Panc1 (cell line): ENCODE data around the gene VASP. TPM values are rescaled to one million over a fixed set of nuclear protein-coding genes. Genes with fewer than 3 reads are reported as not detected.

Experiments used
- ATAC-seq: fragments of 200-7000 bp; cut with Tn5 transposase; 2 replicates; pipeline ENCODE4 v1.9.1; 2020; ENCODE audit warnings: mild to moderate bottlenecking, moderate library complexity
- BruUV-seq: library from RNA; stranded (reverse); fragments of 400-500 nt; replicated peaks from 2 replicates; lab custom pipeline; 2021; lab: Mats Ljungman, UMichigan
- CTCF ChIA-PET: fragments of 300-600 bp; sonication (Branson Sonifier 250); formaldehyde crosslinking; loops from one replicate; lab custom pipeline; 2022; ENCODE audit warnings: antibody characterized with exemption; lab: Charles Lee
- POLR2A ChIA-PET: fragments of 300-600 bp; sonication (Branson Sonifier 250); formaldehyde crosslinking; loops from one replicate; lab custom pipeline; 2022; ENCODE audit warnings: antibody characterized with exemption; lab: Charles Lee
- DNase-seq: peaks from one replicate; pipeline ENCODE4 v3.0.0-alpha.2; 2010; ENCODE audit warnings: low read depth, low spot score
- H3K27ac ChIP-seq: 2 replicates; pipeline ENCODE4 v1.5.1; 2011; ENCODE audit warnings: mild to moderate bottlenecking, low read length, inconsistent platforms
- H3K27me3 ChIP-seq: fragments of 200-500 bp; sonication (Bioruptor generic); 2 replicates; pipeline ENCODE4 v1.6.0; 2014; ENCODE audit warnings: low read length, inconsistent platforms; ENCODE audit not compliant: control insufficient read depth, insufficient read depth
- H3K36me3 ChIP-seq: fragments of 200-500 bp; sonication (Bioruptor generic); 2 replicates; pipeline ENCODE4 v1.5.1; 2014; ENCODE audit warnings: inconsistent platforms, mild to moderate bottlenecking, low read length, moderate library complexity; ENCODE audit not compliant: control insufficient read depth, insufficient read depth
- H3K4me1 ChIP-seq: 2 replicates; pipeline ENCODE4 v1.5.1; 2011; ENCODE audit warnings: inconsistent platforms, mild to moderate bottlenecking, low read length, moderate library complexity; ENCODE audit not compliant: control insufficient read depth, insufficient read depth
- H3K4me3 ChIP-seq, 2 experiments: 2 replicates each; pipeline ENCODE4 v1.5.1; 2011 to 2012; ENCODE audit warnings: low read depth in 2 of 2, low read length in 2 of 2, mild to moderate bottlenecking in 2 of 2, inconsistent platforms in 1 of 2, moderate library complexity in 1 of 2
- H3K9me3 ChIP-seq: fragments of 200-500 bp; sonication (Bioruptor generic); 2 replicates; pipeline ENCODE4 v1.5.1; 2014; ENCODE audit warnings: low read depth, mild to moderate bottlenecking, inconsistent platforms, low read length, moderate library complexity; ENCODE audit not compliant: control insufficient read depth, insufficient read depth
- CTCF ChIP-seq: fragments of 450-650 bp; IDR thresholded peaks from 2 replicates; pipeline ENCODE4 v1.5.1; 2017; ENCODE audit warnings: mild to moderate bottlenecking
- POLR2AphosphoS5 ChIP-seq: IDR thresholded peaks from 2 replicates; pipeline ENCODE4 v1.6.1; 2012; ENCODE audit warnings: mild to moderate bottlenecking, low read depth, low read length, moderate library complexity
- REST ChIP-seq, 2 experiments: IDR thresholded peaks; 2 replicates each; pipeline ENCODE4 v1.6.1; 2011 to 2012; ENCODE audit warnings: low read depth in 2 of 2, control low read depth in 1 of 2, low read length in 1 of 2, mild to moderate bottlenecking in 1 of 2, moderate library complexity in 1 of 2; ENCODE audit not compliant: insufficient read depth in 1 of 2
- SIN3A ChIP-seq: IDR thresholded peaks from 2 replicates; pipeline ENCODE4 v1.6.1; 2012; ENCODE audit warnings: low read depth, mild to moderate bottlenecking, low read length, moderate library complexity, borderline replicate concordance; ENCODE audit not compliant: insufficient read depth
- TCF7L2 ChIP-seq: IDR thresholded peaks from 2 replicates; pipeline ENCODE4 v1.6.1; 2011; ENCODE audit warnings: mild to moderate bottlenecking, low read depth, low read length, inconsistent platforms
- in situ Hi-C: cut with HindIII; loops from 2 replicates; pipeline ENCODE4 v1.10.0; 2016; ENCODE audit warnings: low sequenced_read_pairs, low pct_unique_long_range_greater_than_20kb
- intact Hi-C: fragments of 100-400 bp; cut with micrococcal nuclease; formaldehyde crosslinking; loops from one replicate; pipeline ENCODE4 v1.10.0; 2022; ENCODE audit not compliant: unreplicated experiment
- total RNA-seq: library from RNA; stranded (reverse); gene quantifications from one replicate; pipeline ENCODE4 v1.2.1, GENCODE V29; 2021; ENCODE audit not compliant: unreplicated experiment

VASP gene
- total RNA-seq, 1 experiment from 2014 or later = 101 TPM

- H3K36me3 ChIP-seq = no peaks in the 10 kb centered on the region; the same call in 1 of the 2 replicates
- intact Hi-C loops (no loop called here), in situ Hi-C loops (no loop called here)
- no peak for DNase-seq
- H3K9me3 ChIP-seq = no peaks in the 10 kb centered on the region
- no peaks in the 10 kb centered on the region for H3K27me3 ChIP-seq
- POLR2A ChIA-PET = no interaction called here
- no peak overlapping the region for H3K4me3 ChIP-seq
- peaks cover 17% of the 10 kb centered on the region for H3K4me1 ChIP-seq
- no peak for ATAC-seq
- no peak overlapping the region for H3K27ac ChIP-seq
- no peak for TF ChIP-seq REST (IDR thresholded peaks at IDR 0.05; ENCODE audit: insufficient read depth in 1 of 2, low read depth in 2 of 2, low read length in 1 of 2)
- TF ChIP-seq SIN3A = no peak
- TF ChIP-seq CTCF = no peak
- TF ChIP-seq POLR2AphosphoS5 = no peak
- no peak for TF ChIP-seq TCF7L2
- CTCF ChIA-PET = no interaction called here
- no TSS peak for BruUV-seq
Observed at GRCh38 chr19:45518469-45518826, 11.2 kb downstream of the VASP start.

GRCh38 chr19:45522010-45522941, 15.0 kb downstream of the VASP start:
- Histone ChIP-seq H3K36me3 (peaks cover 8% of the 10 kb centered on the region), H3K4me1 (no peaks in the 10 kb centered on the region; the same call in 1 of the 2 replicates), H3K27me3 (no peaks in the 10 kb centered on the region), H3K9me3 (no peaks in the 10 kb centered on the region), H3K27ac (no peak overlapping the region), H3K4me3 (no peak overlapping the region)
- ATAC-seq (no peak), DNase-seq (no peak)
- POLR2A ChIA-PET = interaction anchor here (0.5 kb wide), 1 partner anchor 105 kb away, joined by 9 read pairs; no protein-coding TSS in a partner anchor
- no peak for TF ChIP-seq REST (IDR thresholded peaks at IDR 0.05; ENCODE audit: insufficient read depth in 1 of 2, low read depth in 2 of 2, low read length in 1 of 2)
- no peak for TF ChIP-seq TCF7L2
- TF ChIP-seq CTCF = no peak
- TF ChIP-seq POLR2AphosphoS5 = no peak
- no peak for TF ChIP-seq SIN3A
- intact Hi-C loops = no loop called here
- no TSS peak for BruUV-seq
- in situ Hi-C loops = no loop called here
- CTCF ChIA-PET = no interaction called here
